G401 (cell line): Measurements from ENCODE around the gene RNF126. TPM values are rescaled to one million over a fixed set of nuclear protein-coding genes. Genes with fewer than 3 reads are reported as not detected.
"Not testable (repeated sequence)": the region's sequence is repeated elsewhere in the genome, so short reads cannot be mapped to it uniquely, and the experiment has no call there.

ENCODE experiments used
- DNase-seq: peaks from one replicate; pipeline ENCODE4 v3.0.0-alpha.2; 2015; ENCODE audit warnings: low spot score
- in situ Hi-C: cut with HindIII; loops from 2 replicates; pipeline ENCODE4 v1.10.0; 2016; ENCODE audit warnings: low sequenced_read_pairs, mixed read lengths
- total RNA-seq: library from RNA; depleted of rRNA; stranded (reverse); fragments of >200 nt; shearing (Covaris generic); gene quantifications from 2 replicates; pipeline ENCODE4 v1.2.3, GENCODE V29; 2014

Gene RNF126
- total RNA-seq, 1 experiment from 2014 or later: 48.7 TPM

- in situ Hi-C loops: no loop called here
Measured at GRCh38 chr19:634975-635652, 27.9 kb downstream of the RNF126 start.

GRCh38 chr19:633786-634639 is 29.0 kb downstream of the RNF126 start:
- in situ Hi-C loops: no loop called here
- DNase-seq: no peak

More at GRCh38 chr19:634975-635652, 27.9 kb downstream of the RNF126 start:
- no peak for DNase-seq

DNA sequence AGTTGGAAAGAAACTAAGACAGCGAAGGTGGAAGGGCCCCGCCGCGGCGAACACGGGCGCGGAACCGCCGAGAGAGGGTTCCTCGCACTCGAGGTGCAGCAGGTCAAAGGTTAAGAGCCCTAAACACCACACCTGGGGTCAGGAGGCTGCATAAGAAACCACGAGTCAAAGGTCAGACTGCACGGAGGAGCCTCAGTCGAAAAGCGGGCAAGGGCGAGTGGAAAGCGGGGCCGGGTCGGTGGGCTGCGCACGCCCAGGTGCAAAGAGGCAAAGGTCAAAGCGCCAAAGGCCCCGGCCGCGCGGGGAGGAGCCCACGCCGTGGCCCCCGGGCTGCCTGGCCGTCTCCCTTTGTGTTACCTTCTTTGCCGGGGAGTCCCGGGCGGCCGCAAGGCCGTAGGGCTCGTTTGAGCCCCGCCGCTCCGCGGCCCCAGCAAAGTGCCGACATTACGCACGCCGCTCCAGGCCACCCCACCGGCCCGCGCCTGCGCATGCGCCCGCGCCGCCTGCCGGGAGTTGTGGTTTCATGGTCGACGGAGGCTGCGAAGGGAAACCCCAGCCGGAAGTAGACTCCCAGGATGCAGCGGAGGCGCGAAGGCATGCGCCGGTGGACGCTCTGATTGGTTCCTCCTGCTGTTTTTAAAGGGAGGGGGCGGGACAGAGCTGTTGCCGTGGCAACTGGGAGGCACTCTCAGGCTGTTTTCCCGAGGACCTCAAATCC is 29.8 kb downstream of the RNF126 start, which contains the start of gene POLRMT:
TSS of gene POLRMT (minus strand) at position 470 of the 718 bp plus-strand sequence. CDS start at position 445, 25 bp downstream.
- peak; percentile 98 for DNase-seq
- in situ Hi-C loops: no loop called here

- in situ Hi-C loops: no loop called here
- no peak for DNase-seq
Measured at GRCh38 chr19:632579-633067, 30.4 kb downstream of the RNF126 start.

GRCh38 chr19:629961-630714 is 32.9 kb downstream of the RNF126 start:
- in situ Hi-C loops: no loop called here
- peak; percentile 27 for DNase-seq

GRCh38 chr19:629515-629914 is 33.5 kb downstream of the RNF126 start:
- peak; percentile 14 for DNase-seq

GRCh38 chr19:628168-628567 is 34.8 kb downstream of the RNF126 start:
- no peak for DNase-seq
- in situ Hi-C loops: no loop called here

More at GRCh38 chr19:629515-629914, 33.5 kb downstream of the RNF126 start:
- in situ Hi-C loops: not testable (repeated sequence)

DNA sequence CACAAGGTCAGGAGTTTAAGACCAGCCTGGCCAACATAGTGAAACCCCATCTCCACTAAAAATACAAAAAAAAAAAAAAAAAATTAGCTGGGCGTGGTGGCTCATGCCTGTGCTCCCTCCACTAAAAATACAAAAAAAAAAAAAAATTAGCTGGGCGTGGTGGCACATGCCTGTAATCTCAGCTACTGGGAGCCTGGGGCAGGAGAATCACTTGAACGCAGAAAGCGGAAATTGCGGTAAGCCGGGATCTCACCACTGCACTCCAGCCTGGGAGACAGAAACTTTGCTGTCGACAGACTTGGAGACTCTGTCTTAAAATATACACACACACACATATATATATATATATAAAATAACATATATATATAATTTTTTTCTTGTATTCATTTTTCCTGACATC is 36.4 kb downstream of the RNF126 start:
- in situ Hi-C loops, DNase-seq: not testable (repeated sequence)

- DNase-seq: no peak
- in situ Hi-C loops: no loop called here
Measured at GRCh38 chr19:625257-625656, 37.8 kb downstream of the RNF126 start.

DNA sequence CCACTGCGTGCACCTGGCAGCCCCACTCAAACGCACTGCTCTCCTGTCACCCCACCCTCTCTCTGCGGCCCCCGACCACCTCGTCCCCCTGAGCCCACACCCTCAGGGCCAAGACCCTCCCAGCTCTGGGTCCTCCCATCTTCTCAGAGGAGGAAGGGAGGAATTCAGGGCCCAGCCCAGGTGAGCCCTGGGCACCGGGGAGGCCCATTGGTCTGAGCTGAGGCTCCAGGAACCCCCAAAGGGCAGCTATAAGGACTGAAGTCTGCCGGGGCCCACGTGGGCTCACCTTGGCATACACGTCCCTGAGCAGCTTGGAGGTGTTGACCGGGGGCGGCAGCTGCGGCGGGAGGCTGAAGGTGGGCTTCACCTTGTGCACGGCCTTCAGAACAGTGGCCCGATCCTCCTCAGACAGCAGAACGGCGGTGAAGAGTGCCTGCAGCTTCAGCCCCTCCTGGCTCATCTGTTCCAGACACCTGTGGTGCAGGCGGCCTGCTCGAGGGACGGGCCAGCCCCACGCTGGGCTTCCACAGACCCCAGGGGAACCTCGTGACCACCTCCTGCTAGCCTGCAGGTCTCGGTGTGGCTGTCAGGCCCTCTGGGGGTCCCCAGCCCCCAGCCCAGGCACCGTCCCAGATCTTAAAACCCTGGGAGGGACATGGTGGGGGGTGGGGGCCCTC is 38.4 kb downstream of the RNF126 start:
- in situ Hi-C loops: no loop called here

DNA sequence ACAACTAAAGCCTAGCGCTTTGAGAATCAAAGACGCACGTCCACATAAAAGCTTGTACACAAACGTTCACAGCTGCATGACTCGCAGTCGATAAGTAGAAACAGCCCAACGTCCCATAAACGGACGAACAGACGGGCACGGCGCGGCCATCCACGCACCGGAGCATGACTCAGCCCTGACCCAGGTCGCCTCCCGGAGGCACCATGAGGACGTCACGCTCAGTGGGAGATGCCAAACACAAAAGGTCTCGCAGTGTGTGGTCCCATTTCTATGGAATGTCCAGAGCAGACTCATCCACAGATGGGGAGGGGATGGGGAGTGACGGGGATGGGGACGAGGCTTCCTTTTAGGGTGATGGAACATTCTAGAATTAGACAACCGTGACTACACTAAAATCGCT is 39.0 kb downstream of the RNF126 start:
- no peak for DNase-seq
- in situ Hi-C loops: no loop called here

More for the DNA sequence above, 38.4 kb downstream of the RNF126 start:
- DNase-seq: no peak

DNA sequence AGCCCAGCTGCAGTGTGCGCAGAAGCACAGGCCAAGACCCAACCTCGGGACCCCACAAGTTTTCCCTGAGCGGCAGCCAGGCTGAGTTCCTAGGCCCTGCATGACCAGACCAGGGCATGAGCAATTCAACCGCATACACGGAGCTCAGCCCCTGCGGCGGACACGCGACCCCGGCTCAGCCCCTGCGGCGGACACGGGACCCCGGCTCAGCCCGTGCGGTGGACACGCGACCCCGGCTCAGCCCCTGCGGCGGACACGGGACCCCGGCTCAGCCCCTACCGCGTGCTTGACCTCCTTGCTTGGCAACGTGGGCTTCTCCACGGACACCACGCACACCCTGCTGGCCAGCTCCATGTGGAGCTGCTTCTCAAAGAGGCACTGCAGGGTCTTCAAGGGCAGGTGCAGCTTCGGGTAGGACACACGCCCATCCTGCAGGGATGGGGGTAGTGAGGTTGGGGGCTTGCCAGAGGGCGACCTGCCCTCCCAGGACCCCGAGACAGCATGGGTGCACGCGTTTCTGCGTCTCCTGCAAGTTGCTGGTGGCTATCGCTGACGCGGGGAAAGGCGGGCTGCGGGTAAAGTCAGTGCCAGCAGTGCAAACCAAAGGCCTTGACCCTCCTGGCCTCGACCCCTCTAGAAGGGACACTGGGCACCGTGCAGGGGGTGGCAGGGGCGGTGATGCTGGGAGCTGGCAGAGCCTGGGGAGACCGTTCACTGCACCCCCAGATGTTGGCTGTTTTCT is 39.7 kb downstream of the RNF126 start:
- DNase-seq: no peak
- in situ Hi-C loops: no loop called here

- in situ Hi-C loops: no loop called here
- DNase-seq: no peak
Measured at GRCh38 chr19:622666-623065, 40.3 kb downstream of the RNF126 start.

- no peak for DNase-seq
- in situ Hi-C loops: no loop called here
Measured at GRCh38 chr19:621819-622218, 41.2 kb downstream of the RNF126 start.

GRCh38 chr19:621191-621590 is 41.8 kb downstream of the RNF126 start:
- DNase-seq, in situ Hi-C loops: not testable (repeated sequence)

GRCh38 chr19:620166-620862 is 42.7 kb downstream of the RNF126 start:
- in situ Hi-C loops: no loop called here
- no peak for DNase-seq
